ENCODE measurements around the gene PELI2.

DNA sequence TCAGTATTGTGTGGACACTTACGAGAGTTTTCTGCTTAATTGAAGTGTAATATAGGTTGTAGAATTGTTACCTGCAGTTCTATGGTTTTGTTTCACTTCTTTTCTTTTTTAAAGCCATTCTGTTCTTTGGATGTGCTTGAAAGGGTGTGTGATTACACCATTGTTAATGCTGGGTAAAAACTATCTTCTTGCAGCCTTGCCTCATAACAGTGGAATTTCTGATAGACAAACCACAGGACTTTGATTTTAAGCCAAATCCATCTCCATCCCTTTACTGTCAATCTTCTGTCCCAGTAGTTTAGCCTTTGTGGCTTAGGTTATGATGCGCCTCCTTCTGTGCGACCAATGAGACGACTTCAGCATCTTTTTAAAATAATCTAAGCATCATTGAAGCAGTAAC, 182.3 kb downstream of the PELI2 start:
- TF ChIP-seq, protein P1, sequence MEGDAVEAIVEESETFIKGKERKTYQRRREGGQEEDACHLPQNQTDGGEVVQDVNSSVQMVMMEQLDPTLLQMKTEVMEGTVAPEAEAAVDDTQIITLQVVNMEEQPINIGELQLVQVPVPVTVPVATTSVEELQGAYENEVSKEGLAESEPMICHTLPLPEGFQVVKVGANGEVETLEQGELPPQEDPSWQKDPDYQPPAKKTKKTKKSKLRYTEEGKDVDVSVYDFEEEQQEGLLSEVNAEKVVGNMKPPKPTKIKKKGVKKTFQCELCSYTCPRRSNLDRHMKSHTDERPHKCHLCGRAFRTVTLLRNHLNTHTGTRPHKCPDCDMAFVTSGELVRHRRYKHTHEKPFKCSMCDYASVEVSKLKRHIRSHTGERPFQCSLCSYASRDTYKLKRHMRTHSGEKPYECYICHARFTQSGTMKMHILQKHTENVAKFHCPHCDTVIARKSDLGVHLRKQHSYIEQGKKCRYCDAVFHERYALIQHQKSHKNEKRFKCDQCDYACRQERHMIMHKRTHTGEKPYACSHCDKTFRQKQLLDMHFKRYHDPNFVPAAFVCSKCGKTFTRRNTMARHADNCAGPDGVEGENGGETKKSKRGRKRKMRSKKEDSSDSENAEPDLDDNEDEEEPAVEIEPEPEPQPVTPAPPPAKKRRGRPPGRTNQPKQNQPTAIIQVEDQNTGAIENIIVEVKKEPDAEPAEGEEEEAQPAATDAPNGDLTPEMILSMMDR (IDR thresholded peaks at IDR 0.05) = no peak
- TF ChIP-seq POLR2A (IDR thresholded peaks at IDR 0.05) (no peak), EP300 (IDR thresholded peaks at IDR 0.05) (no peak)

Data from ovary (tissue), 3 donors.